Hematopoietic multipotent progenitor cell treated with erythropoietin and hydrocortisone succinate and interleukin-3 and kit ligand, for 4 days (in vitro differentiated cells): ENCODE data around the gene FGR.

Experiments
- DNase-seq: peaks from one replicate; pipeline ENCODE4 v3.0.0-alpha.2; 2015

FGR gene

DNA sequence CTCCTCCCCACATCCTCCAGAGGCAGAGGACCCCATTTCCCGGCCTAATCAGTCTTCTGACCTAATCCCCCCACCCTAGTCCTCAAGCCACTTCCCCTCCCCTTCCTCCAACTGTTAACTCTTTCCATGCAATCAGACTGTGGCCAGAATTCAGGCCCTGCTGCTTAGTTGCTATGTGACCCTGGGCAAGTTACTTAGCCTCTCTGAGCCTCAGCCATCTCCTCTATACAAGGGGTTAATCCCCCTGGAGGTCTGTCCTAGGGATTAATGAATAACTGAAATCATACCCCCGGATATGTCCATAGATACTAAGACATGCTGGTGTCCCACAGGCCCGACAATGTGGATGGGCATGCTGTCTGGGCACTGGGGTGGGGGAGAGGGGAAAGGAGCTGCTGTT lies 49.3 kb downstream of the FGR start:
- DNase-seq: no peak

DNA sequence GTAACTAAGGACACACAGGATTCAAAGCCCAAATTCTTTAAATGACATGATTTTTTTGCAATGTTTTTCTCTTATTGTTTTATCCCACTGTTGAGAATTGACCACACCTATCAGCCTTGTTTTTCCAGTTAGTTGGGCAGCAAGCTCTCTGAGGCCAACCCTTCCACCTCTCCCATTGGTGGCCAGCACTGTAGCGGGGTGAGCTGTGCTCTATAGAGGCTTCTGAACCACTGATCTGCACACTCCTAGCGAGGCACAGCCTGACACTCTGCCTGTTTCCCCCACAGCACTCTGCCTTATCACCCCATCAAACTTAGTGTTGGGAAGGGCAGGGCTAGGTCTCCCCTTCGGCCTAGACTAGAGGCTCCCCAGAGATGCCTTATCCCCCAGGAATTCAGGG lies 50.5 kb downstream of the FGR start:
- no peak for DNase-seq

DNA sequence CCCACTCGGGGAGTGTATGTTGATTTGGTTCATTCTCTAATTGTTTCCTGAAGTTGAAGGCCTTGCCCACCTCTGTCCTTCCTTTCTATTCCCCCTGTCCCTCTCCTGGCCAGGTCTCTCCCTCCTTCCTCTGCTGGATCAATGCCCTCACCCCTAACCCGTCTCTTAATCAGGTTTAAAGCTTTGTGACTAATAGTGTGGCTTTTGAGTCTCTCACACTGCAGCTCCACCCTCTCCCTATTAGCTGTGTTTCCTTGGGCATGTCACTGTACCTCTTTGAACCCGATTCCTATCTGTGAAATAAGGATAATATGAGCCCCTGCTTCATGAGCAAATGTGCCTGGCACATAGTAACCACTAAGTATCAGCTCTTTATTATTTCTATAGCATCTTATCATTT lies 51.5 kb downstream of the FGR start:
- no peak for DNase-seq

DNA sequence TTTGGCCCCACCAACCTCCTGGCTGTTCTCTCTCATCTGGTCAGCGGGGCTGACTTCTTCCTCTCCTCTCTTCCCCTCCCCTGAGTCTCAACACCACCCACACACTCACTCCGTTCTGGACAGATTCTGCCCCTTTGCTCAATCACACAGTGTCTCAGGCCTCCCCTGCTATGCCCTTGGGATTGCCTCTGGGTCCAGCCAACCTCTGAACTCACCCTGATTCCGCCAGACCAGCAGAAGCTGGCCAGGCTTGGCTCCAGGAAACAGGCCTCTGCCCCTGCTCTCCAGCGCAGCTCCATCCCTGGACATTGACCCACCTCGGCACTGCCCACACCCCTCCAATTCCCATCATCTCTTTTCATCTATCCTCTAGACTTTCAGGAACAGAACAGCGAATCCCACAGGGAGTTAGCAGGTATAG lies 53.2 kb downstream of the FGR start:
- no peak for DNase-seq

DNA sequence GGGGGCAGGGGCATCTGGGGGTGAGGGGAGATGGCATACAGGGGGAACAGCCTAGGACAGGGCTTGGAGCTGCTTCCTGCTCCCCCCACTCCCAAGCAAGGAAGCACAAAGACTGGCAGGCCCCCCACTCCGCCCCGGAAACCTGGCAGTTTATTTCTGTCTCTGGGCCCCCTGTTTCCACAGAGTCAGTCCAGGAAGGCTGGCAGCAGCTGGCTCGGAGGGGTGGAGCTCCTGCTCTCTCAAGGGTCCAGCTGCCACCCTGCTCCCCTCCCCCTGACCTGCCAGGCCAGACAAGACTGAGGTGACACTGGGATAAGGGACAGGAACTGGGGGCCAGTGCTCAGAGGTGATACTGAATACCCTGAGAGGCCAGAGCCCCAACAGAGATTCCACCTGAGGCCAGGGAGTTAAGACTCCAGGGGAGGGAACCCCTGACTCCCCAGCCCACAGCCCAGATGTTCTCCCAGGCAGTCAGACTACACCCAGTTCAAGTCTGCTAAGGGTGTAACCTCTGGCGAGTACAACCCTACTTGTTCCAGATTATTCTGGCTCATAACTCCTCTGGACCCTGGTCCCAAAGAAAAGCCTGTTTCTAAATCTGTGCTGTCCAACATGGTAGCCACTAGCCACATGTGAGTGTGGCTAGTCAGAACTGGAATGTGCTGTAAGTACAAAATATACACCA lies 57.3 kb downstream of the FGR start:
- peak; percentile 59 for DNase-seq

DNA sequence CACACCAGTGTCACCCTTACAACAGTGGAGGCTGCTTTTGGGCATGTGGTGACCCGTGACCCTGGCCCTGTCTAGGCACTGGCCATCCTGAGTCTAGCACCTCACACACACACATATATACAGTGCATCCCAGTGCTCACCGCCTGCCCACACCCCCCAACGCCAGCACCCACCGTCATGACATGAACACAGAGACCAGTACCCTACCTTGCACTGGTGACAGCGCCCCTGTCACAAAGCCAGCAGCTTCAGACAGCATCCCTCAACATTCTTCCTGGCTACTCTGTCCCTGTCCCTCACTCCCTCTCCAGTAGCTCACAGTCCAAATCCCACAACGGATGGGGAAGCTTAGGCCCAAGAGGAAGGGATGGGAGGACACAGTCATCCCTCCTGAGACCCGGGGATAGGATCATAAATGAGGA lies 58.2 kb downstream of the FGR start:
- no peak for DNase-seq

DNA sequence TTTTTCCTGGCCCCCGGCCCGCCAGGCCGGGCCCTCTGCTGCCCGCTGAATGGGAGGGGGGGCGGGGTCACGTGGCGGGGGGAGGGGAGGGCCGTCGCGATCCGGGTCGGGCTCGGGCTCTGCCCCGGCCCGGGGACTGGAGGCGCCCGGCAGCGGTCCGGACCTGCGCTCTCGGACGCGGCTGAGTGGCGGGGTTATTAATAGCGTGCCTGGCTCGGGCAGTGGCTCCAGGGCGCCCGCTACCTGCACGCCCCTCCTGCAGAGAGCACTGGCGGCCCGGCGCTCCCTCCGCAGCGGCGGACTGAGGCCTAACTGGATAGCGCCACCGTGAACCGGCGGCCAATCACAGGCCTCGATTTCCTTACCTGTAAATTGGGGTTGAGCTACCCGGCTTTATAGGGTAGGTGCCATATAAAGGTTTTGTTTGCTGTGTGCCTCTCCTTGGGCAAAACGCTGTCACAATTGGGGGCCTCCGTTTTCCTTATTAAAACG lies 59.1 kb downstream of the FGR start:
- DNase-seq: peak; percentile 55

DNA sequence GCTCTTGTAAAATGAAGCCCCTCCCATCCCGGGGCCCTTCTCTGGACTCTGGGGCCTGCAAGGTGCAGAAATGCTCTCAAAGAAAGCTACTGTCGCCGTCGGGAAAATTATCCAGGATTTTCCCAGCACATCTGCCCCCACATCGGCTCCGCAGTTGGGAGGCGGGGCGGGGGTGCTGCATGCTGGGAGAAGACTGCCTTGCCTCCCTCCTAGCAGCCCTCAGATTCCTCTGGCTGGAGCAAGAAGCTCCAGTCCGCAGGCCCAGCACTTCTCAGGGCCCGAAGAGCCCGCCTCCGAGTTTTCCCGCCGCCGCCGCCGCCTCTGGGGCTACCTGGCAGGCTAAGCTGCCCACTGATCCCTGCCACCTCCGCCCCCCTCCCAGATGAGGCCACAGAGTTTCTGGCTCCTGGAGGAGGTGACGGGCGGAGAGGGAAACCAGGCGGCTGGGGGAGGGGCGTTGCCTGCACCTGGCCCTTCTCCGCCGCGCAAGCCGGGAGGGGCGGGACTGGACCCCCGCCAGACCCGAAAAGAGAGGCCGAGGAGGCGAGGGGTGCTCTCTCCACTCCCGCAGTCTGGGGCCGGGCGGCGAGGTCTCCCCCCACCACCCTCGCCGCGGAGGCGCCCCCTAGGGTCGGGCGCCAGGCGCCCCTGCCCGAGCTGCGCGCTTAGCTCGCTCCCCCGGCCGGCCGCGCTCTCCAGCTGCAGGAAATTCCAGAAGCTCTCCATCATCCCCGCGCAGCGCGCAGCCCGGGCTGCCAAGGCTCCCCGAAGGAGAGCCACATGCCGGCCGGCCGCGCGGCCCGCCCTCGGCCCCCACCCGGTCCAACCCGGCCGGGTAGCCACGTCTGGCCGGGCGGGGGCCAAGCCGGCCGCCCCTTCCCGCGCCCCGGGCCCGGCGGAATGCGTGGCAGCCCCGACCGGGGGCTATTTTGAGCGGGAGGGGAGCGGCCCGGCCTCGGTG lies 59.8 kb downstream of the FGR start:
- peak; percentile 56 for DNase-seq

DNA sequence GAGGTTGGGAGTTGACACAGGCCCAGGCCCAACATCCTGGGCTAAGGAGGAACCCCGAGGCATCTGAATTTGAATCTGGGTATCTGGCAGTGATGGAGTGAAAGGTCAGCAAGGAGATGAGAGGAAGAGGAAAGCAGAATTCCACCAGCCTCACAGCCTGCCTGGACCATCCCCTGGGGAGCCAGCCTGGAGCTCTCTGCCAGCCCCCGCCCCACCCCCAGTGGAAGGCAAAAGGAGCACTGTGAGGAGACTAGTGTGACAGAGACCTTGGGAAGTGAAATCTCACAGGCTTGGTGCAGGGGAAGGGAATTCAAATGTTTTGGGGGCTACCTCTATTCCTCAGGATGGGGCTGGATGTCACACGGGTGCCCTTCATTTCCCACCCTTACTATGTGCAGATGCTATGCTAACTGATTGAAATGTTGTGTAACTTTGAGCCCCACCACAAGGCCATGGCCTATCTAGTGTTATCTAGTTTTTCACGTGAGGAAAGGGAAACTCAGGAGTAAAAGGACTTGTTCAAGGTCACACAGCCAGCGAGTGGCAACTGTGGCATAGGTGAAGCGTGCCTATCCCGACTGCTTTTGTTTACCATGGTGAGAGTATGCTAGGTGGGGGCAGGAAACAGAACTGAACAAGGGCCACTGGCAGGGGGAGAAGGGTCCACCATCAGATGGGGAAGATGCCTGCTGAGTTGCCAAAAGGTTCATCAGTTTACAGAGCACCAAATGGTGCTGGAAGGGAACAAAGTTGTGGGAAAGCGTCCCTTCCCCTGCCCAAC lies 60.8 kb downstream of the FGR start:
- peak; percentile 46 for DNase-seq

DNA sequence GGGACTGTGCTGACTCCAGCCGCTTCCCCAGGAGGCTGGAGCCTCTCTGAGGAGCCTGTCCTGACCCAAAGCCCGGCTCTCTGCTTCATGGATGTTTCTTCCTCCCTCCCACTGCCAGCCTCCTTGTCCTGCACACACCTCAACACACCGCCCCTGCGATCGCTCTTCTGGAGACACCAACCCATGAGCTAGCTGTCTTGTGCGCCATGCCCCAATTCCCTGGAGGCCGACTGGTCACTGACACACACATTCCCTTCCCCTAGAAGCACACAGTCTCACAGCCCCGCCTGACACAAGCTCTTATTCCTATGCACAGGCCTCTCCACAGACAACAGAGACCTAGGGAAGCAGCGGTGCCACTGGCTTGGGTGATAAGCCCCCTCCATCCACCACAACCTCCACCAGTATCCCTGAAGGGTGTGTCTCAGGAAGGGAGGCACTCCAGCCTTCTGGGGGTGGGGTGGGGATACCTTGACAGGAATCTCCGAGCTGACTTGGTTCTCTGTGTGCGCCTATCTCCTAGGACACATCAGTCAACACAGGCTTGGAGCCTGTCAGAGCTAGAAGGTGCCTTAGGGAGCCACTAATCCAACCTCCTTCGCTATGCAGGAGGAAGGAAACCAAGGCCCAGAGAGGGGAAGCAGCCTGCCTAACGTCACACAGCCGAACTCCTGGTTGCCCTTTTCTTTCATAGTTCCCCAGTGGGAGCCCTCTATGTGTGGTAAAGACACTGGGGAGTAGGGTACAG lies 62.1 kb downstream of the FGR start:
- DNase-seq: peak; percentile 48

DNA sequence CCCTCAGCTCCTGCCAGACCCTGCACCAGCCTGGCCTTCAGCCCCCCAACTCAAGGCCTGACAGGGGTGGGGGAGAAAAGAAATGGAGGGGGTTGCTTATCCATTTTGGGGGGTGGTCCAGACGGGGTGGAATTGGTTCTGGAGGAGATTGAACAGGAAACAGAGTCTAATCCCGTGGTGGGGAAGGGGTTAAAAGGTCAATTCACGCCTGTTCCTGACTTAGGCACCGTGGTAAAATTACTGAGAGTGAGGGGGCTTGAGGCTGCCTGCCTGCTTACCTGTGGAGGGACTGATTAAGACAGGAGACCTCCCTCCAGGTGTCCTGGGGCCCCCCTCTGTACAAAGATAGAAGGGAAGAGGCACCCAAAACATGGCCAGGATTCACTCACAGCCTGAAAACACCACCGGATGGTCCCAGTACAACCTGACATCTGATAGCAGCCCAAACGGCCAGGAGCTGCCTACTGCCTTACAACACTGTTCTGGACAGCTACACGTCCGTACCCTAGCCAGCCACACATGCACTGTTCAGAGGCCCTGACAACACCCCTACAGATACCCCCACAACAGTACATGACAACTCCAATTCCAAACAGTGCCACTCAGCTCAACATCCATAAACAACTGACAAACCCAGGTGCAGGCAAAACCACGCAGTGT lies 62.8 kb downstream of the FGR start:
- no peak for DNase-seq

DNA sequence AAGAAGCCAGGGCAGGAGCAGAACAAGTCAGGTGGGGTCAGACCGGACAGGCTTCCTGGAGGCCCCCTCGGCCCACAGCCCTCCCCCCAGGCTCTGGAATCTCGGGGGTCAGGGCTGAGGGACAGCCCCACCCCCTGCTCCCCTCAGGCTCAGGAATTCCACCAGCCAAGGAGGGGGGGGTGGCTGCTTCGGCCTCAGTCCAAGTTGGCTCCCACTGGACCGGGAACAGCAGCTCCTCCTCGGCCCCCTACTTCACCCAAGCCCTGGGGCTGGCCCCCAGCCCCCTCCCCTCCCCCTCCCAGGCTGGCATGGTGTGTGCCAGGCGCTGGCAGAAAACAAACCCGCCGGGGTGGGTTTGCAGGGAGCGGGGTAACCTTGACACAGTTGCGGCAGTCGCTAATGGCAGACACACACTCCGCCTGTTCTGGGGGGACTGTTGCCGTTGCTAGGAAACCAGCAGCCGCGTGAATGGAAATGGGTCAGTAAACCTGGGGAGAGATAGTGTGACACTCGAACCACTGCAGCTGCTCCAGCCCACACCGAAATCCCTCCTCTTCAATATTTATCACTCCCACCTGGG lies 63.5 kb downstream of the FGR start:
- peak; percentile 38 for DNase-seq

DNA sequence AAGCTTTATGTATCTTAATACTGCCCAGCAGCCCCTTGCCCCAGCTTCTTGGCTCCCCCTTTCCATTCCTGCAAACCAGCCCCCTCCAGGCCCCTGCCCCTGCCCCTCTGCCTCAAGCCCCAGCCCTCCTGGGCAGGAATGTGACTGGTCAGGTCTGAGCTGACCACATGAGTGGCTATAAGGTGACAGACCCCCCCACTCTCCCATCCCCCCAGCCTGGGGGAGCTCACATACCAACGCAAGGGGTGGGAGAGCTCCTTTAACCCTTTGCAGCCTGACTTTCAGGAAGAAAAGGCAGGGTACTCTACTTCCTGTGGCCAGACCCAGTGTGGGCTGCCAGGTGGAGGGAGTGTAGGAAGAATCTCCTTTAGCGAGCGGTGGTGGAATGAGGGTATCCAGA lies 64.2 kb downstream of the FGR start:
- no peak for DNase-seq

DNA sequence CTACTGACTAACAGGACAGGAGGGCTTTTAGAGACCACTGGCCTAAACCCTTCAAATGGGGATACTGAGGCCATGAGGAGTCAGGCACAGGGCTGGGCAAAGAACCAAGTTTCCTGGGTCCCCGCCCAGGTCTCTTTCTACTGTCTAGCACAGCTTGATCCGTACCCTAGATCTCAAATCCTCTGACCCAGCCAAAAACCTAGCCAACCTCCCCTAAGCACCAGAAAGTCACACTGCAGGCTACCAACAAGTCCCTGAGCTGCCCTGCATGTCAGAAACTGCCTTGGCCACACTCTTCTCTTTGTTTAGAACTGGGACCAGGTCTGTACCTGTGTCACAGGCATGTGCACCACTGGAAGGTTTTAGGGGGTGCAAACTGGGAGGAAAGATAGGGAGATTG lies 64.6 kb downstream of the FGR start:
- DNase-seq: no peak

DNA sequence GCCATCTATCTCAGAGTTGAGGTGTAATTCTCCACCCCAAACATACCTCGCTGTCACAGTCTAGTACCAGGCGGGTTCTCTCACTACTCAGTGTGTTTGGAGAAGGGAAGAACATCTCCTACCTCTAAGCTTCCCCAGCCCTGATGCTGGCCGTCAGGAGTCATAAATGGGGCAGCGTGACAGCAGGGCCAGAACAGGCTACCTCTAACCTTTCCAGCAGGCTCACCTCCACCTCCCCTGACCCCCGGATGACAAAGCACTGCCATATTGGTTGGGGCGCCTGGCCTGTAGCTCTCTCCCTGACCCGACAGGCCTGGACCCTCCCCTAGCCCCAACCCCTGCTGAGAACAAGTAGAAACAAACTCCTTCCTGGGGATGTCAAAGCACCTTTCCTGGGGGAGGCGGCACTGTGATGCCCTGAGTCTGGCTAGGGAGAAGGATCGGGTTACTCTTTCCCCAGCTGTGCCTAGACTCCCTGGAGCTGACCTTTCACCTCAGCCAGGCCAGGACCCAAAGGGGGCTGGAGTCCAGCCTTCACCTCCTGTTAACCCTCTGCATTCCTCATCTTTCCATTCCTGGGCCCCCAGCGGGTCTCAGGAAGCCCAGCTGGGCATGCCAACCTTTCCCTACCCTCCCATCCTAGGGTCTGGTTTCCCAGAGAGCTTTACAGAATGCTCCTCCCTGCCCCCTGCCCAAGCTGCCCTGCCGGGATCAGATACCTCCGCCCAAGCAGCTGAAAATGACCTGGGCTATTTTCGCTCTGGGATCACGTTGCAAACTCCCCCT lies 65.3 kb downstream of the FGR start:
- no peak for DNase-seq

DNA sequence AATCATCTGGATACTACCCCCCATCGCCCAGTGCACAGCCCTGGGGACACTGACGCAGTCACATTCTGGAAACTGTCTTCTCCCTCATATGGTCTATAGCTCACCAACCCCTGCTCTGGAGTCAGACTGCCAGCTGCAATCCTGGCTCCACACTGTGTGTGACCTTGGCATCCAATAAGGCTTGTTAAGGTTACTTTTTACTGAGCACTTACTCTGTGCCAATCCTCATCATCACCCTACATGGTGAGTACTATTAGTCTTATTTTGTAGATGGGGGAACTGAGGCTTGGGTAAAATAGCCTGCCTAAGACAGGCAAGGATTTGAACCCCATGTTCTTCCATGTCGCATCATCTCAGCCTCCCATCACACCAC lies 65.9 kb downstream of the FGR start:
- no peak for DNase-seq

DNA sequence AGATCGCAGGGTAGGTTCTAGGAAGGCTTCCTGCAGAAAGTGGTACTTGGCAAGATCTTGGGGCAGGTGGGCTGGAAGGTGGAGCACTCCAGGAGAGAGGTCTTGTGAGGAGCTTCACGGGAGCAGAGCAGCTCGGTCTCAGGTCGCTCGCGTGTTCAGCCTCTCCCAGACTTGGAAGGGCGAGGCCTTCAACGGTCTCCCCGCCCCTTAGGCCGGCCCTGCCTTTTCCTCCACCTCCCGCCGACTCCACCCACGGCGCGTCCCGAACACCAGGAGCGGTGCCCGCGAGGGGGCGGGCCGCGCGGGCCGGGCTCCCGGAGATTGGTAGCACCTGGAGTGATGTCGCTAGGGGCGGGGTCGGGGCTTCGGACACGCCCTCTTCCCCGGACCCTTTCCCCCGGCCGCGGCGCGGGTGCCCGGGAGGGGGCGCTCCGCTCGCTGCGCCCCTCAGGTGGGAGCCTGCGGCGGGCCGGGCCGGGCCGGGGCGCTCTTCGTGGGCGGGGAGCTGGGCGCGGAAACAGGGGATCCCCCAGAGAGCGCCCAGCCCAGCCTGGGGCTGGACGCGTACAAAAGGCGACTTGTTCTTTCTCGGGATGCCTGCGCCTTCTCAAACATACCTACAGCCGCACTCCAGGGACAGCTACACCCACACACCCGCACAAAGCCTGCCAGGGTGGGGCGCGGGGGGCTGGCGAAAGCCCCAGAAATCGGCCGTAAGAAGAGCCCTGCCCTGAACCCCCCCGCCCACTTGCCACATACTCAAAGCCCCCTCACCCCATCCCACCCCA lies 66.5 kb downstream of the FGR start:
- peak; percentile 99 for DNase-seq

DNA sequence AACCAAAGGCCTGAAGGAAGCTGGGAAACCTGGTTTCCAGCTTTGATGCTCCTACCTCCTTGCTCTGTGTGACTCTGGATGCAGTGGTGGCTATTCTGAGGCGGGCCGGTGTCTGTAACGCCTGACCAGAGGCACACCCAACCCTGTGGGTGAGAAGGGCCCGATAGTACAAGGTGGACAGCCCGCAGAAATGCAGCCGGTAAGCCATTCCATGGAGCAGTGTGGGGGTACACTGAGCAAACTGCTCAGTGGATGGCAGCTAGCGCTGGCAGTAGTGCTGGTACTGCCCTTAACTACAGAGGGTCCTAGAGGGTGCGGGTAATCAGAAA lies 67.0 kb downstream of the FGR start:
- DNase-seq: no peak

DNA sequence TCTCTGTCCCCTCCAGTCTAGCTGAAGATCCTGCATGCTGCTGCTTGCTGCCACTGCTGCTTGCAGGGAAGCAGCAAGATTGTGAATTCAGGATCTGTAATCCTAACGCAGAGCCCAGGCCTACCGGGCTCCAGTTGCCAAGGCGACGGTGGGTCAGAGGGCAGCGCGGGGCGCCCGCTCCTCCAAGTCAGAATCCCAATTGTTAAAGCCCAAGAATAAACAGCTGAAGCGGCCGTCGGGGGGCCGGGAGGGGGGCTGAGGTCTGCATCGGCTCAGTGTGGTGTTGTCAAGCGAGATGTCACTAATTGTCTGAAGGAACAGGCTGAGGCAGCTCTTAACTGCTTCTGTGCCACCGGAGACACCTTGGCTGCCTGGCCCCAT lies 67.8 kb downstream of the FGR start:
- no peak for DNase-seq

DNA sequence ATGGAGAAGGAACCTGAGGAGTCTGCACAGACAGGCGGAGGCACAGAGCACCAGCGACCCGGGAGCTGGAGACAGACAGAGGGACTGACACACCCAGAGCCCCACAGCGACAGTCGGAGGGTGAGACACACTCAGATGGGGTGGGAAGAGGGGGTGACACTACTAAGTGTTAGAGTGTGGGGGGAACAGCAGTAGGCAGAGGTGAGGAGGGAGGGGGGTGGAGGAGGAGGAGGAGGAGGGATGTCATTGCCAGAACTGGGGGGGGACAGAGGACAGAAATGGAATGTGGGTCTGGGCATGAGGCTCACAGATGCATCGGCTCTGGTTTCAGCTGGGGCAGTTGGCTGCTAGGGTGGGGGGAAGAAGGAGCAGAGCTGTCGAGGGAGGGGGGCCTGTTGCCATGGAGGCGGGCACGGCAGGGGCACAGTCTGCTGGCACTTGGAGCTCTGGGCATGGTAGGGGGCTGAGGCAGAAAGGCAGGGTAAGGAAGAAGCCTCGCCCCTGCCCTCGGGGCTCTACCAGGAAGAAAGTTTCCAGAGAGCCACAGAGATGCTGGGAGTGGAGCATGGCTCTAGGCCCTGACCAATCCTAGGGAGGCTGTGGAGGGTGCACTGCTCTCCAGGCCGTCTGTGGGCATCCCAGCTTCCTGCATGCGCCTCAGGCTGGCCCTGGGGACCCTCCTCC lies 68.4 kb downstream of the FGR start:
- no peak for DNase-seq
